ENCODE measurements around the gene SLC5A10.

SLC5A10 gene

DNA sequence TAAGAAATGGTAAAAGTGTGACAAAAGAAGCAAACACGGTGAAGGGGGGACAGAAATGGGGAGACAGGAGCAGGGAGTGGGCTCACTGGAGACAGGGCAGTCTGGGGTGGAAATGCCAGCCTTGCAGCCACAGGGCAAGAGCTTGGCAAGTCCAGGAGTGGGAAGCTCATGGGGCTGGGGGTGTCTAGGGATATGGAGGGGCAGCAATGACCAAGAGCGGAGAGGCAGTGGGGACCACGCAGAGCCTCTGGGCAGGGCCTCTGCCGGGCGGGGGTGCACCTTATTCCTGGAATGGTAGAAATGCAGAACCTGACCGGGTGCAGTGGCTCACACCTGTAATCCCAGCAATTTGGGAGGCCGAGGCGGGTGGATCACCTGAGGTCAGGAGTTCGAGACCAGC is 12.6 kb downstream of the SLC5A10 start:
- DNase-seq (ENCODE audit: low read depth, low spot score), result no peak

- no peak for DNase-seq (ENCODE audit: low read depth, low spot score)
These were observed 13.7 kb downstream of the SLC5A10 start for GRCh38 chr17:18965530-18966236.

DNA sequence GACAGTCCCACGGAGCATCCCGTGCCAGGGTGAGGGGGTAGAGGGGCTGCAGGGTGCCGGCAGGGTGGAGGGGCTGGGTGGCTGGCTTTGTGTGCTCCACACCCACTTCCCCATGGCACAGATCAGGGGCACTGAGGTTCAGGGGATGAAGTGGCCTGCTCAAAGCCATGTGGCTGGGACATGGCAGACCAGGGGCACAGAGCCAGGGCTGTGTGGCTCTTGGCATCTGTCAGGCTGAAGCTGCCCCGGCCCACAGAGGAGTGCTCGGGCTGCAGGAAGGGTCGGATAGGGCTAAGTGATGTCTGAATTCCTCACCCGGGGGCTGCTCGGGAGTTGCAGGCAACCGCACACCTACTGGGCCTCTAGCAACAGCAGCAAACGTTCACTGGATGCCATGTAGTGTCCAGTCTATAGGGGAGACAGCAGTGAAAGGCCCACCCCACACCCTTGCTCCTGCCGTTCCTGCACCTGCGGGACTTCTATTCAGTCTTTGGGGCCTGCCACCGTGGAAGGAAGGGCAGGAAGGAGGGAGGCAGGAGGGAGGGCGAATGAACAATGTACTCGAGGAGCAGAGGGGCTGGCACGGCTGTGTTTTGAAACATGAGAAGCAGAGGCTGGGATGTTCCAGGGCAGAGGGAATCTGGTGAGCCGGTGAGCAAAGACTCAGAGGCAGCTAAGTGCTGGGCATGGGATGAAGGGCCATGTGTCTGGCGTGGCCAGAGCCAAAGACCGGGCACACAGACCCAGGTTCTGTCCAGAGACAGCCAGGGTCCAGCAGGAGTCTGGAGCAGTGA is 15.1 kb downstream of the SLC5A10 start:
- no peak for DNase-seq (ENCODE audit: low read depth, low spot score)

DNA sequence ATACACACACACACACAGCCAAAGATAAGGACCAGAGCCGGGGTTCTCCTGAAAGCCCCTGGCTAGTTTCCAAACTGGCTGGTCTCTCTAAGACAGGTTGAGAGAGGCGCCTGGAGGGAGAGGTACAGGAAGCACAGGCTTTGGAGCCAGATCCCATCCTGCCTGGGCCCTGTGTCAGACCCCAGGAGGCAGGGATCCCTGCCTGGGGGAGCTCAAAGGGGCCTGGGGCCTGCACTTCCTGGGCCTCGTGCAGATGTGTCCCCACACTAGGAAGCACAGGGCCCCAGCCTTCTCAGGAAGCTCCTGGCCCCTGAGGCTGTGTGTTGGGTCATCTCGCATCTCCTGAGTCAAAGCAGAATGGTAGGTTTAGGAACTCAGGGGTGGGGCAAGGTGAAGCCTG is 16.0 kb downstream of the SLC5A10 start:
- no peak for DNase-seq (ENCODE audit: low read depth, low spot score)

GRCh38 chr17:18968345-18968744 is 16.4 kb downstream of the SLC5A10 start:
- DNase-seq (ENCODE audit: low read depth, low spot score), result no peak

GRCh38 chr17:18968945-18969887 is 17.3 kb downstream of the SLC5A10 start:
- no peak for DNase-seq (ENCODE audit: low read depth, low spot score)

DNA sequence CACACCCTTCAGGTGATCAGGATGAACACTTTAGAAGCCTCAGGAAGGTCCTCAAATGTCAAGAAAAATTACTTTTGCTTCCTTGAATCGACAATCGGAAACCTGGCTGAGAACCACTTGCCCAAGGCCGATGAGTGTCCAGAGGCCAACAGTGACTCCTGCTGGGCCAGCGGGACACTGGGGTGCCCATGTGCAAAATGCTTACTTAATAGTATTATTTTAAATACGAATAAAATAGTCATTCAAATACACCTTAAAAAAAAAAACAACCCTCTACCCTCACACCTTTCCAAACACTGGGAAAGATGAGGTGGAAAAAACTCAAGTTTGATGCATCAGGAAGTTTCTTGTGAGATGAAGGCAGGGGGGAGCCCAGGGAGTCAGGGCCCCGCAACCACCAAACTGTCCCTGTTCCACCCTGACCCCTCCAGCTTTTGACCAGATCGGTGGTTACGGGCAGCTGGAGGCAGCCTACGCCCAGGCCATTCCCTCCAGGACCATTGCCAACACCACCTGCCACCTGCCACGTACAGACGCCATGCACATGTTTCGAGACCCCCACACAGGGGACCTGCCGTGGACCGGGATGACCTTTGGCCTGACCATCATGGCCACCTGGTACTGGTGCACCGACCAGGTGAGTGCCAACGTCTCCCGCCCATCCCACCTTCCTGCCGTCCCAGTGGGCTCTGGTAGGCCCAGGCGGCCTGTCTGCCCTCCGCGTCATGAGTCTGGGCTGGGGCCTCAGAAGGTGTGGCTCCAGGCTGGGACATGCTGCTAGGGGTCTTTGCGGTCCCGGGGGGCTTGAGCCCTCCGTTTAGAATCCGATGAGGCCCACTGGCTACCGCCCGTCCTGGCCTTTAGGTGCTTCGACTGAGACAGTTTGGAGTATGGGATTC is 18.9 kb downstream of the SLC5A10 start:
- DNase-seq (ENCODE audit: low read depth, low spot score), result no peak

- DNase-seq (ENCODE audit: low read depth, low spot score), result no peak
These were observed 19.8 kb downstream of the SLC5A10 start for GRCh38 chr17:18971801-18972200.

GRCh38 chr17:18974407-18975149 is 22.6 kb downstream of the SLC5A10 start:
- DNase-seq (ENCODE audit: low read depth, low spot score), result no peak

DNA sequence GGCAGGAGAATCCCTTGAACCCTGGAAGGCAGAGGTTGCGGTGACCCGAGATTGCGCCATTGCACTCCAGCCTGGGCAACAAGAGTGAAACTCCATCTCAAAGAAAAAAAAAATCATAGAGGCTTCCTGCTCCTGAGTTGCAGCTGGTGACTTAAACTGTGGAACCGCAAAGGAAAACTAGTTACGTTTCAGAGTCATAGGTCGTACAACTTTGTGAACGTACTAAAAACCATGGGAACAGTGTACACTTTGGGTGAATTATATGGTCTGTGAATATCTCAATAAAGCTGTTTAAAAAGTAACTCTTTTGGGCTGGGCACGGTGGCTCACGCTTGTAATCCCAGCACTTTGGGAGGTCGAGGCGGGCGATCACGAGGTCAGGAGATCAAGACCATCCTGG is 23.6 kb downstream of the SLC5A10 start:
- no peak for DNase-seq (ENCODE audit: low read depth, low spot score)

- DNase-seq (ENCODE audit: low read depth, low spot score), result no peak
These were observed 24.2 kb downstream of the SLC5A10 start for GRCh38 chr17:18976201-18976600.

DNA sequence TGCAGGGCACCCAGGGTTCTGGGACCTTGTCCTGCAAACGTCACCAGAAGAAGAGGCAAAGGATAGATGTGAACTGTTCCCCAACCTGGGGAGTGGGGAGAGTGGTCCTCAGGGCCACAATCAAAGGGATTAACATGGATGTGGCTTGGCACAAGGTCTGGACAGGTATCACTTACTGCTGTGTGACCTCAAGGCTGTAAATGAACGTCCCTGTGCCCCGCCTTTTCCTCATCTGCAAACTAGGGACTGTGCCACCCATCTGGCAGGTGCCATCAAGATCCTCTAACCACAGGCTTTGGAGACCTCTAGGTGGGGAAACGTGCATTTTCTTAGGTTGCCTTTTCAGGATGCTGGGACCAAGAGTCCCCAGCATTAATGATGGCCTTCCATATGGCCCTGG is 25.1 kb downstream of the SLC5A10 start:
- no peak for DNase-seq (ENCODE audit: low read depth, low spot score)

GRCh38 chr17:18977646-18978045 is 25.7 kb downstream of the SLC5A10 start:
- no peak for DNase-seq (ENCODE audit: low read depth, low spot score)

DNA sequence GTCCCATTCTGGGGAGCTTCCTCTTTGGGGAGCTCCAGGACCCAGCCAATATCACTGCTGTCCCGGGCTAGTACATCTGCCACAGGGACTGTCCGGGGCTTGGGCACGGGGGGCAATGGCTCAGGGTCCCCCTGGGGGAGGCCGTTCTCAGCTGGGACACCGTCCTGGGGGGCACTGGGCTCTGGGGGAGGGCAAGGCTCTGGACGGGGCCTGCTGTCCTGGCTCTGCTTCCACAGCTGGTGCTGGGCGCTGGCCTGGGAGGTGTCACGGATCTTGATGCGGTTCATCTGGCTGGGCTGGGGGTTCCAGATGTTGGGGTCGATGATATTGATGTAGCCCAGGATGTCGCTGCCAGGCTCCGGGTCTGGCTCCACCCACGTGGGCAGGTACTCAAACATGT is 26.1 kb downstream of the SLC5A10 start:
- no peak for DNase-seq (ENCODE audit: low read depth, low spot score)

DNA sequence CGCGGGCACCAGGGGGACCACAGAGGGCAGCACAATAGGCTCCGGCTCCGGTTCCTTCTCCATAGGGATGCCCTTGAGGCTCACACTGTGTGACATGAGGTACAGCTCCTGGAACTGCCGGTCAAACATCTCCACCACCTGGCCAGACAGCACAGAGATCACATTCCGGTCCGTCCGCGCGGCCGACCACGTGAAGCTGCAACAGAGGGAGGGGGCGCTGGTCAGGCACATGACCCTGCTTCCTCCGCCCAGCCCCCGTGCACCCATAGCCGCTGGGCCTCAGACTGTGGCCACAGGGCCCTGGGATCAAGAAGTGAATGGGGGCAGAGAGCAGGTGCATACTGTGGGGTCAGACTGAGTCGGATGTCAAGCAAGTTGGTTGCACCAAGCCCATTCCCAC is 26.7 kb downstream of the SLC5A10 start:
- DNase-seq (ENCODE audit: low read depth, low spot score), result no peak

- DNase-seq (ENCODE audit: low read depth, low spot score), result no peak
These were observed 28.8 kb downstream of the SLC5A10 start for GRCh38 chr17:18980682-18981334.

DNA sequence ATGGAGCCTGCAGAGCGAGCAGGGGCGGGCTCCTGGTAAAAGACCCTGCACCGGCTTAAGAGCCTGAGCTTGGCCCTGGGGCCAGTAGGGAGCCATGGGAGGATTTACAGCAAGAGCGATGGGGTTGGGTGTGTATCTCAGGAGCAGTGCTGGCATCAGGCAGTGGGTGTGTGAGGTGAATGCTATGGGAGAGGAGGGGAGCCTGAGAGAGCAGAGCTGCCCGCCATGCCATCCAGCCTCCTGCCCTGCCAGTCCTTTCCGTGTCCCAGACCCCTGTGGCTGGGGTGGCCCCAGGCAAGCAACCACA is 29.3 kb downstream of the SLC5A10 start:
- no peak for DNase-seq (ENCODE audit: low read depth, low spot score)

DNA sequence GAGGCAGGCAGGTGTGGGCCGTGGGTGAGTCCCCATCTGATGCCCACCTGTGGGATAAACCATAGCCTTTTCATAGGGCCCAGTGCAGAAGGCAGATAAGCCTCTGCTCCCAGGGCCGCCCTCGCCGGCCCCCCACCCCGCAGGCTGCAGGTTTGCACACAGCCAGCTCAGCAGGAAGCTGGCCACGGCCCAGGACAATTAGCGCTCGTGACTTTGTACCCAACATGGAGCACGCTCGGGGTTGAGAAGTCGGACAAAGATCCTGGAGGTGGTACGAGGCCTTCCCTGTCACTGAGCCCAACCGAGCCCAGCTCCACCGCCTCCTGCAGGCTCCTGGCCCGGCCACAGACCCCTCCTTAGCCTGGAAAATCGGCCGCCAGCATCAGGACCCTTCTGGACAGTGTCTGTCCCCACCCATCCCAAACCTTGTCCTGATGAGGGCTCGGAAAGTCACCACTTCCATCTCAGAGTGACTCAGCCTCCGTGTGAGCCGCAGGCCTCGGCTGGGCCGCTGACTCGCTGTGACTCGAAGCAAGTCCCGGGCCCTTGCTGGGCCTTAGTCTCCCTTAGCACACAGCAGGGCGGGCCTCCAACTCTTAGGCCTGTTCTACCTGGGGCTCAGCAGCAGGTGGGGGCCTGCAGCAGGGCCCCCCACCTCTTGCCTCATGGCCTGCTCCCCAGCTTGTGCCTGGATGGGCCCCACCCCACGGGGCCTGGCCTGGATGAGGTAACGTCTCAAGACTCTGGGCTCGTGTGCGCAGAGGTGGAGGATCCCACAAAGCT is 29.9 kb downstream of the SLC5A10 start:
- no peak for DNase-seq (ENCODE audit: low read depth, low spot score)
